ENCODE measurements around the gene CEP83.

DNA sequence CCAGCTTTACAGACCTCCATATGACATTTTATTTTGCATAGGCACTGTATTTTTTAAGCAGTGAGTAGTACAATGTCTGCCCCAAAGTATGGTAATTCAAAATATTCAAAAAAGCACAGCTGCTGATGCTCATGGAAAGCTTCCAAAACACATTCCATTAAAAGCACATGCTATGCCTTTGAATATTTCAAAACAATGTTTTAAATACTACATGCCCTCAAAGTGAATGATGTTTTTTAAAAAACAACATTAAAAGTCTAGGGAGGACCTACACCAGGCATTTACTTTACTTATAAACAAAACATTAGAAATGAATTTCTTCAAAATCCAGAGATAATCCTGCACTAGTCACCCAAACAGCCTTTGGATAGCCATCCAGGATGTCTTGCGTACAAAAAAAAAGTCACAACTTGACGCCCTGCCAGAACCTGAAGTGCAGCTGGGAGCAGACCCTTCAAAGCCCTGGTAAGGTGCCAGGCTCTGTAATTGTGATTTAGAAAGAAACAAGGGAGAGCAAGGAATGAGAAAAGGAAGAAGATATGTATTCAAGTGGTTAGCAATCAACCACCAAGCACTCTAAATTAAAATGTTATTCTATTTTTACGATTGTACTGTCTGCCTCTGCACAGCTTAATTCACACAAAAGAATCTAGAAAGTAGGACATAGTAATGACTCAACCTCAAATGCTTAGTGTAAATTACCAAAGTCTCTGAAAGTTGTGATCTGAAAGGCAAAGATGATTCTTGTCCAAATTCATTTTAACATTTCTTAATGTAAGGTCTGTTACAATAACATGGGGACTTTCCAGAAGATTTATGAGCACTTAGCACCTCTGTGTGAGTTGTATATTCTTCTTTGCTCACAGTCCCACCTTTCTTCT lies 31.9 kb downstream of the CEP83 start:
- TF ChIP-seq, protein P1, sequence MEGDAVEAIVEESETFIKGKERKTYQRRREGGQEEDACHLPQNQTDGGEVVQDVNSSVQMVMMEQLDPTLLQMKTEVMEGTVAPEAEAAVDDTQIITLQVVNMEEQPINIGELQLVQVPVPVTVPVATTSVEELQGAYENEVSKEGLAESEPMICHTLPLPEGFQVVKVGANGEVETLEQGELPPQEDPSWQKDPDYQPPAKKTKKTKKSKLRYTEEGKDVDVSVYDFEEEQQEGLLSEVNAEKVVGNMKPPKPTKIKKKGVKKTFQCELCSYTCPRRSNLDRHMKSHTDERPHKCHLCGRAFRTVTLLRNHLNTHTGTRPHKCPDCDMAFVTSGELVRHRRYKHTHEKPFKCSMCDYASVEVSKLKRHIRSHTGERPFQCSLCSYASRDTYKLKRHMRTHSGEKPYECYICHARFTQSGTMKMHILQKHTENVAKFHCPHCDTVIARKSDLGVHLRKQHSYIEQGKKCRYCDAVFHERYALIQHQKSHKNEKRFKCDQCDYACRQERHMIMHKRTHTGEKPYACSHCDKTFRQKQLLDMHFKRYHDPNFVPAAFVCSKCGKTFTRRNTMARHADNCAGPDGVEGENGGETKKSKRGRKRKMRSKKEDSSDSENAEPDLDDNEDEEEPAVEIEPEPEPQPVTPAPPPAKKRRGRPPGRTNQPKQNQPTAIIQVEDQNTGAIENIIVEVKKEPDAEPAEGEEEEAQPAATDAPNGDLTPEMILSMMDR (IDR thresholded peaks at IDR 0.05), result no peak
- no peak for TF ChIP-seq ZFX (IDR thresholded peaks at IDR 0.05; ENCODE audit: borderline replicate concordance)
